NT2/D1 (cell line): ENCODE data around the gene NOL11.
"Not testable (repeated sequence)": the region's sequence is repeated elsewhere in the genome, so short reads cannot be mapped to it uniquely, and the experiment has no call there.

Experiments
- DNase-seq: peaks from one replicate; pipeline ENCODE4 v3.0.0-alpha.2; 2011; ENCODE audit warnings: low read depth, low spot score
- H3K27me3 ChIP-seq: 2 replicates; pipeline ENCODE4 v1.6.0; 2011; ENCODE audit warnings: mild to moderate bottlenecking; ENCODE audit not compliant: insufficient read length, insufficient read depth
- H3K36me3 ChIP-seq: 2 replicates; pipeline ENCODE4 v1.6.1; 2011; ENCODE audit warnings: mild to moderate bottlenecking, low read length, mixed read lengths; ENCODE audit not compliant: insufficient read depth, insufficient read length
- H3K4me1 ChIP-seq: 2 replicates; pipeline ENCODE4 v1.5.1; 2011; ENCODE audit not compliant: insufficient read depth, insufficient read length
- H3K4me3 ChIP-seq: 2 replicates; pipeline ENCODE4 v1.5.1; 2011; ENCODE audit warnings: low read depth; ENCODE audit not compliant: insufficient read length
- H3K9ac ChIP-seq: 2 replicates; pipeline ENCODE4 v1.6.0; 2011; ENCODE audit warnings: low read depth; ENCODE audit not compliant: insufficient read length
- H3K9me3 ChIP-seq: 2 replicates; pipeline ENCODE4 v1.5.1; 2011; ENCODE audit warnings: mild to moderate bottlenecking, low read length; ENCODE audit not compliant: insufficient read depth
- SUZ12 ChIP-seq: IDR thresholded peaks from 2 replicates; pipeline ENCODE4 v1.6.1; 2011; ENCODE audit not compliant: insufficient read length, insufficient read depth; ENCODE audit errors: extremely low read depth
- YY1 ChIP-seq: IDR thresholded peaks from 2 replicates; pipeline ENCODE4 v1.6.1; 2011; ENCODE audit not compliant: insufficient read length, insufficient read depth
- ZNF274 ChIP-seq: IDR thresholded peaks from 2 replicates; pipeline ENCODE4 v1.6.1; 2011; ENCODE audit warnings: mild to moderate bottlenecking, low read depth, low read length

NOL11 gene

DNA sequence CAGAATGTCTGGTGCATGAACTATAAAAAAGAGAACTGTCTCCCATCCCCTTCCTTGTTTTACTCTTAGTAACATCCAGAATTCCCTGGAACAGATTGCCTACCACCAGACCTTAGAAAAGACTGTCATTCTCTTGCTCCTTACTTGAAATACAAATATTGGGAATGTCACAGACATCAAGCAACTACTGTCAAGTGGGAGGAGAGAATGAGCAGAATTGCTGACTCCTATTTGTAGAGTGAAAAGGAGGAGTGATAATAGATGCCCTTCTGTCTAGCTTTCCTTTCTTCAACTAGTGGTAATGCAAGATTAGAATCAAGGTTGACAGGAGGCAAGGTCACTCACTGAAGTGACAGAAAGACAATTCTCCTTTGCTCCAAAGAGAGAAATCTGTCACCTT is 23.9 kb upstream of the NOL11 start:
- H3K9me3 ChIP-seq: 0 out of 2 replicates have a peak, but pooled peaks cover 7% of the 10 kb centered on the region
- no peak for DNase-seq
- H3K4me1 ChIP-seq: no peaks in the 10 kb centered on the region
- H3K9ac ChIP-seq: no peak overlapping the region
- H3K4me3 ChIP-seq: no peak overlapping the region
- H3K27me3 ChIP-seq: no peaks in the 10 kb centered on the region
- TF ChIP-seq ZNF274 (no peak), YY1 (no peak), SUZ12 (no peak)
- no peaks in the 10 kb centered on the region for H3K36me3 ChIP-seq

DNA sequence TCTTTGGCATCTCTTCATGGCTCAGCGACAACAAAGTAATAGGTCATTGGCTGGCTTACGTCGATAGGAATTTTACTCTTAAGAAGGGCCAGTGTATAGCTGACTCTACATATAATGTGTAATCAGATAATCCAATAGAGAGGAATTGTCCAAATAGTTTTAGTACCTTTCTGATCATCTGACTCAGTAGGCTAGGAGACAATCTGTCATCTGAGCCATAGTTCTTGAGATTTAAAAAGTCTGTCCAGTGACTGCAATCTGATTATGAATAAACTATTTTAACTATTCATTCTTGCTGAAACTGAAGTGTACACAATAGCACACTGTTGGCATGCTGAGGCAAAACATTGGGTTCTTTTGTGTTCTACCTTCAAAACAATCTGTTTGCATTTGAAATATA is 21.4 kb upstream of the NOL11 start:
- DNase-seq: no peak
- Histone ChIP-seq H3K27me3 (no peaks in the 10 kb centered on the region), H3K4me1 (peaks cover 3% of the 10 kb centered on the region), H3K4me3 (no peak overlapping the region), H3K36me3 (no peaks in the 10 kb centered on the region), H3K9ac (no peak overlapping the region), H3K9me3 (0 out of 2 replicates have a peak, but pooled peaks cover 7% of the 10 kb centered on the region)
- TF ChIP-seq YY1 (no peak), ZNF274 (no peak), SUZ12 (no peak)

DNA sequence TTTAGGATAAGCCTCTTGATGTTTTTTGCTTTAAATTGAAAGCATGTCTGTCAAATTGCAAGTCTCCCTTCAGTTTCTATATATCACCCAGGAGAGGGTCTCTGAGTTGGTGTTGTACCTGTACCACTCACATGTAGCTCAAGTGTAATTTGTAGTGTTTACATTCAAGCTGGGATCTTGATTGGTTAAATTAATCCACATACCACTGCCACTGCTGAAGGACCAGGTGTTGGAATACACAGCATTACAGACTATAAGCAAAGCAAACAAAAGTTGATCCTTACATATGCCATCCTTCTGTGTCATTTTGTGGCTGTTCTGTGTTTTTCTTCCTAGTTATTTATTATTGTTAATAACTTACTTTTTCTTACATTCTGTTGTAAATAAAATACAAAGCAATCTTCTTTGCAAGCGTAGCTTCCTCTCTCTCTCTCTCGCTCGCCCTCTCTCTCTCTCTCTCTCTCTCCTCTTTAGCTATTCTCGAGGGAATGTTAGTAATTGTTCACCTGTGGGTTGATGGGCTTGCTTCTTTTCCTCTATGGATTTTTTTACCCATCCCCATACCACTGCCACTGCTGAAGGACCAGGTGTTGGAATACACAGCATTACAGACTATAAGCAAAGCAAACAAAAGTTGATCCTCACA is 20.8 kb upstream of the NOL11 start:
- no peak overlapping the region for H3K4me3 ChIP-seq
- H3K27me3 ChIP-seq: no peaks in the 10 kb centered on the region
- H3K9me3 ChIP-seq: 0 out of 2 replicates have a peak, but pooled peaks cover 7% of the 10 kb centered on the region
- no peak for TF ChIP-seq ZNF274
- TF ChIP-seq YY1: no peak
- no peak for TF ChIP-seq SUZ12
- H3K4me1 ChIP-seq: peaks cover 3% of the 10 kb centered on the region
- no peak overlapping the region for H3K9ac ChIP-seq
- no peak for DNase-seq
- no peaks in the 10 kb centered on the region for H3K36me3 ChIP-seq

DNA sequence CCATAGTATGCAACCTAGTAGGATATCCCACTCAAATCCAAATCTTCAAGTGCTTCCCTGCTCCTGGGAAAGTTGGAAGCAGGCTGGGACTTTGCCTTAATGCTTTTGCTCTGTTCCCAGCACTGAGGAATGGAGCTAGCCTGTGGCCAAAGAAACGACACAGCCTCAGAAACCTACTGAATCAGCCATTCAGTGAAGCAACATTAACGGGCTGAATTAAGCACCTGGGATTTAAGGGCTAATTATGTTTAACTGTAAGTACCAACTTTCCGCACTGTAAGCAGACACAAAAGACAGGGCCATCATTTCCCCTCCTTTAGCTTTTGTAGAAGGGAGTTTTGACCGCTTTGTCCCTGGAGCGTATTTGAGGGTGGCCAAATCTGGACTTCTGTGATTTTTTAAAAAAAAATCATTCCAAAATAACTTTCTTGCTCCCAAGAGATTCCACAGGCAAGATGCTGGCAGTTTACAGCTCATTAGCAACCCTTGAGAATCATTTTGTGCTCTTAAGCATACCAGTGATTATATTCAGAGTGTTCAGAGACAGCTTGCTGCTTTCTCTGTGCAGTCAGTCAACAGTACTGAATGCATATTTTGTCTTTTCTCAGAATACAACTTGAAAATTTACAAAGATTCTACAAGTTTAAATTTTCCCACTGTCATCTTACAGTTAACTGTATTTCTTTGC is 17.6 kb upstream of the NOL11 start:
- H3K27me3 ChIP-seq: no peaks in the 10 kb centered on the region
- DNase-seq: no peak
- peaks cover 4% of the 10 kb centered on the region; the same call in 1 of the 2 replicates for H3K9me3 ChIP-seq
- no peak overlapping the region for H3K4me3 ChIP-seq
- no peak for TF ChIP-seq SUZ12
- no peak for TF ChIP-seq YY1
- no peak for TF ChIP-seq ZNF274
- no peaks in the 10 kb centered on the region for H3K36me3 ChIP-seq
- peaks cover 3% of the 10 kb centered on the region for H3K4me1 ChIP-seq
- H3K9ac ChIP-seq: no peak overlapping the region

DNA sequence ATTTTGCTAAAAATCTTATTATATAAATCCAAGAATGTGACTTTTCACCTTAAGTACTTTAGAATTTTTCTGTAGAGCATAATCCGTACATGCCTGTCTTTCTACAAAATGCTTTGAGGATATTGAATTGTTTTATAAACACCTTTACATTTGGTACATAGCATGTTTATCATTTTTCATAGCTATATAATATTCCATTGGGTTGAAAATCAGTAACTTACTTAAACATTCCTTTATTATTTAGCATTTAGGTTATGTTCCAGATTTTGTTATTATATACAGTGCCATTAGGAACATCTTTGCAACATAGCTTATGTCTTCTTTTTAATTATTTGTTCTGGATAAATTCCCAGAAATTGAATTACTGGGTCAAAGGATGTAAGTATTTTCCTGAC is 17.0 kb upstream of the NOL11 start:
- DNase-seq: no peak
- no peaks in the 10 kb centered on the region for H3K36me3 ChIP-seq
- no peak for TF ChIP-seq SUZ12
- TF ChIP-seq ZNF274: no peak
- TF ChIP-seq YY1: no peak
- no peak overlapping the region for H3K4me3 ChIP-seq
- H3K9me3 ChIP-seq: peaks cover 4% of the 10 kb centered on the region; the same call in 1 of the 2 replicates
- H3K4me1 ChIP-seq: peaks cover 3% of the 10 kb centered on the region
- no peaks in the 10 kb centered on the region for H3K27me3 ChIP-seq
- no peak overlapping the region for H3K9ac ChIP-seq

DNA sequence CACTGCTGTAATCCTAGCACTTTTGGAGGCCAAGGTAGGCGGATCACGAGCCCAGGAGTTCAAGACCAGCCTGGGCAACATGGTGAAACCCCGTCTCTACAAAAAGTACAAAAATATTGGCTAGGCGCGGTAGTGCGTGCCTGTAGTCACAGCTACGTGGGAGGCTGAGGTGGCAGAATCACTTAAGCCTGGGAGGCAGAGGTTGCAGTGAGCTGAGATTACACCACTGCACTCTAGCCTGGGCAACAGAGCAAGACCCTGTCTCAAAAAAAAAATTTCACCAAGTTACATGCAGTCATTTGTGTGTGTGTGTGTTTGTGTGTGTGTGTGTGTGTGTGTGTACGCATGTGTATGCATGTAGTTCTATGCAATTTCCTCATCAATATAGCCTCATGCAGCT is 14.9 kb upstream of the NOL11 start:
- not testable (repeated sequence) for H3K4me1 ChIP-seq, H3K4me3 ChIP-seq, H3K36me3 ChIP-seq, H3K9me3 ChIP-seq, DNase-seq, H3K9ac ChIP-seq, H3K27me3 ChIP-seq

DNA sequence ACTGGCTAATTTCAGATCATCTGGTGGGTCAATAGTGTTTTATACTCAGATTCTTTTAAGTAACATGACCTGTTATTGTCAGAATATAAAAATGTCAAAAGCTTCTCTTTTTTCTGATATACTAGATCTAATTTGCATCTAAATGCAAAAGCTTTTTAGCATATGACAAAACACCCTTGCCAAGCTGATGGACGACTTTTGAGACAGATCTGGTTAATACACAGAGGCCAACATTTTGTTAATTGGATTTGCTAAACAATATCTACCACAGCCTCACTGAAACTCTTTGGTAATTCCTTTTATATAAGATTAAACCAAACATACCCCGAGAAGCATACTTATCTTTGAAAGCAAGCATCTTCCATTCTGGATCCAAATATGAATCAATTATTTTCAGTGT is 10.3 kb upstream of the NOL11 start:
- Histone ChIP-seq H3K9me3 (peaks cover 4% of the 10 kb centered on the region; the same call in 1 of the 2 replicates), H3K27me3 (no peaks in the 10 kb centered on the region), H3K36me3 (no peaks in the 10 kb centered on the region), H3K4me3 (no peak overlapping the region), H3K4me1 (no peaks in the 10 kb centered on the region), H3K9ac (no peak overlapping the region)
- TF ChIP-seq ZNF274 (no peak), SUZ12 (no peak), YY1 (no peak)
- no peak for DNase-seq
